Measurements from ENCODE around the gene COX5B. TPM values are rescaled to one million over a fixed set of nuclear protein-coding genes. Genes with fewer than 3 reads are reported as not detected.
A peak's percentile ranks its signal among the peaks of the same experiment; 100 is the strongest.

The COX5B gene
- total and polyA plus RNA-seq, 10 of the 15 experiments (the other 5 are each of a cell fraction or from before 2014, with no cell fraction given): 69.5 to 518 (median 363) TPM

DNA sequence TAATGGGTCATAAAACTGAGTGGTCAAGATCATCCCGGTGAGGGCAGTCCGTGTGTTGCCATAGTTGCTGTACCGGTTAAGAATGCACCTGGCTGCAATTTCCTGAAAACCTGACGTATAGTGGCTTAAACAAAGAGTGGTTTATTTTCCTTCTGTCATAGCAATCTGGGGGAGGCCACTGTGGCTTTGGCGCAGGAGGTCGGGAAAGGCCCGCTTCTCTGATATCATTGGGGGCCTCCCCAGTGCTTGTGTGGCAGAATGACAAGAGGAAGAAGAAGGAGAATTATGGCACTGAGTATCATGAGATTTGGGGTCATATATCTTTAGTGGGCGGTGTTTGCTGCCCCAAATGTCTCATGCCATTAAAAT is 28.0 kb downstream of the COX5B start (continued):
- TF ChIP-seq GATAD2B (conservative IDR thresholded peaks at IDR 0.05; ENCODE audit: low read depth) (no peak), SIX5 (IDR thresholded peaks at IDR 0.05; ENCODE audit: low read depth, low read length, severe bottlenecking) (no peak), SRF (IDR thresholded peaks at IDR 0.05; ENCODE audit: low read depth in 2 of 2, low read length in 2 of 2) (no peak), RELB (IDR thresholded peaks at IDR 0.05; ENCODE audit: low read depth) (peak; percentile 82), RAD51 (IDR thresholded peaks at IDR 0.05) (peak; percentile 22; the same call in 1 of the 2 replicates), ZNF274 (IDR thresholded peaks at IDR 0.05; ENCODE audit: insufficient read depth, insufficient read length) (no peak), TCF7 (IDR thresholded peaks at IDR 0.05; ENCODE audit: borderline replicate concordance) (0 out of 2 replicates have a peak, but pooled peaks have one; percentile 31), RELA (IDR thresholded peaks at IDR 0.05; ENCODE audit: borderline replicate concordance, partially characterized antibody) (peak; percentile 73), NFIC (IDR thresholded peaks at IDR 0.05; ENCODE audit: low read depth, low read length) (peak; percentile 76; the same call in 1 of the 2 replicates), TCF12 (IDR thresholded peaks at IDR 0.05; ENCODE audit: low read depth, low read length) (peak; percentile 71; the same call in 1 of the 2 replicates), RUNX3 (IDR thresholded peaks at IDR 0.05; ENCODE audit: low read length) (peak; percentile 86), MTA2 (IDR thresholded peaks at IDR 0.05; ENCODE audit: low read depth) (peak; percentile 75), NBN (IDR thresholded peaks at IDR 0.05) (peak; percentile 70; the same call in 1 of the 2 replicates), EGR1 (IDR thresholded peaks at IDR 0.05; ENCODE audit: borderline replicate concordance in 1 of 2, low read depth in 2 of 2, low read length in 2 of 2) (no peak), EP300 (IDR thresholded peaks at IDR 0.05; ENCODE audit: borderline replicate concordance in 1 of 2, control insufficient read depth in 1 of 2, low read depth in 2 of 2, low read length in 2 of 2) (peak; percentile 76; a peak in 3 of 4 replicates), MAX (IDR thresholded peaks at IDR 0.05; ENCODE audit: low read depth, low read length) (no peak), IKZF1 (conservative IDR thresholded peaks at IDR 0.05) (peak; percentile 74), CEBPZ (IDR thresholded peaks at IDR 0.05; ENCODE audit: low read depth, low read length) (no peak), CREM (IDR thresholded peaks at IDR 0.05; ENCODE audit: low read depth) (peak; percentile 77; the same call in 1 of the 2 replicates), ASH2L (IDR thresholded peaks at IDR 0.05; ENCODE audit: borderline replicate concordance, low read depth) (no peak), MYC (IDR thresholded peaks at IDR 0.05; ENCODE audit: insufficient read depth, insufficient read length, insufficient replicate concordance, low read length, severe bottlenecking) (no peak), KDM1A (IDR thresholded peaks at IDR 0.05; ENCODE audit: borderline replicate concordance) (no peak)
- TF ChIP-seq, protein P1, sequence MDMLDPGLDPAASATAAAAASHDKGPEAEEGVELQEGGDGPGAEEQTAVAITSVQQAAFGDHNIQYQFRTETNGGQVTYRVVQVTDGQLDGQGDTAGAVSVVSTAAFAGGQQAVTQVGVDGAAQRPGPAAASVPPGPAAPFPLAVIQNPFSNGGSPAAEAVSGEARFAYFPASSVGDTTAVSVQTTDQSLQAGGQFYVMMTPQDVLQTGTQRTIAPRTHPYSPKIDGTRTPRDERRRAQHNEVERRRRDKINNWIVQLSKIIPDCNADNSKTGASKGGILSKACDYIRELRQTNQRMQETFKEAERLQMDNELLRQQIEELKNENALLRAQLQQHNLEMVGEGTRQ (IDR thresholded peaks at IDR 0.05; ENCODE audit: borderline replicate concordance, low read depth, low read length): no peak
- TF ChIP-seq, protein P2, sequence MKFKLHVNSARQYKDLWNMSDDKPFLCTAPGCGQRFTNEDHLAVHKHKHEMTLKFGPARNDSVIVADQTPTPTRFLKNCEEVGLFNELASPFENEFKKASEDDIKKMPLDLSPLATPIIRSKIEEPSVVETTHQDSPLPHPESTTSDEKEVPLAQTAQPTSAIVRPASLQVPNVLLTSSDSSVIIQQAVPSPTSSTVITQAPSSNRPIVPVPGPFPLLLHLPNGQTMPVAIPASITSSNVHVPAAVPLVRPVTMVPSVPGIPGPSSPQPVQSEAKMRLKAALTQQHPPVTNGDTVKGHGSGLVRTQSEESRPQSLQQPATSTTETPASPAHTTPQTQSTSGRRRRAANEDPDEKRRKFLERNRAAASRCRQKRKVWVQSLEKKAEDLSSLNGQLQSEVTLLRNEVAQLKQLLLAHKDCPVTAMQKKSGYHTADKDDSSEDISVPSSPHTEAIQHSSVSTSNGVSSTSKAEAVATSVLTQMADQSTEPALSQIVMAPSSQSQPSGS (IDR thresholded peaks at IDR 0.05; ENCODE audit: low read length): peak; percentile 29; the same call in 1 of the 2 replicates
